Heart left ventricle (tissue), 16 donors: ENCODE measurements around the gene ITSN1. TPM values are rescaled to one million over a fixed set of nuclear protein-coding genes. Genes with fewer than 3 reads are reported as not detected.

Experiments
- ATAC-seq, 4 donors: fragments of 200-7000 bp; cut with Tn5 transposase; one replicate each; pipeline ENCODE4 v1.9.1; 2020 to 2022; ENCODE audit warnings: moderate library complexity in 4 of 4, mild to moderate bottlenecking in 3 of 4, moderate number of reproducible peaks in 1 of 4
- DNase-seq, 5 donors: peaks; one replicate each; pipeline ENCODE4 v3.0.0-alpha.2; 2020
- H3K27ac ChIP-seq, 12 donors: fragments of 200-600 bp; sonication (generic) in 4 of 12; one replicate each; pipeline versions ENCODE4 v1.5.0 to v1.8.0; 2016 to 2022; ENCODE audit warnings: mild to moderate bottlenecking in 2 of 12
- H3K27me3 ChIP-seq, 9 donors: fragments of 200-600 bp; sonication (generic) in 2 of 9; one replicate each; pipeline versions ENCODE4 v1.5.1 to v1.8.0; 2016 to 2022; ENCODE audit warnings: mild to moderate bottlenecking in 3 of 9
- H3K36me3 ChIP-seq, 9 donors: fragments of 200-600 bp; sonication (generic) in 2 of 9; one replicate each; pipeline versions ENCODE4 v1.5.0 to v1.8.0; 2018 to 2022; ENCODE audit warnings: mild to moderate bottlenecking in 2 of 9
- H3K4me1 ChIP-seq, 12 donors: fragments of 200-600 bp; sonication (generic) in 4 of 12; one replicate each; pipeline versions ENCODE4 v1.5.0 to v1.8.0; 2016 to 2022; ENCODE audit warnings: mild to moderate bottlenecking in 3 of 12
- H3K4me3 ChIP-seq, 12 donors: fragments of 200-600 bp; sonication (generic) in 4 of 12; one replicate each; pipeline versions ENCODE4 v1.5.0 to v1.8.0; 2017 to 2022; ENCODE audit warnings: mild to moderate bottlenecking in 9 of 12, moderate library complexity in 4 of 12
- H3K9me3 ChIP-seq, 12 donors: fragments of 200-600 bp; sonication (generic) in 4 of 12; one replicate each; pipeline versions ENCODE4 v1.5.0 to v1.8.0; 2016 to 2022; ENCODE audit warnings: mild to moderate bottlenecking in 1 of 12
- CTCF ChIP-seq, 12 donors: fragments of 200-600 bp; sonication (generic) in 4 of 12; IDR thresholded peaks; one replicate each; pipeline versions ENCODE4 v1.5.0 to v1.8.0; 2018 to 2022; ENCODE audit warnings: antibody characterized with exemption in 12 of 12, mild to moderate bottlenecking in 5 of 12
- POLR2A ChIP-seq, 2 donors: fragments of 450-650 bp; IDR thresholded peaks; one replicate each; pipeline ENCODE4 v1.6.1; 2017; ENCODE audit warnings: antibody characterized with exemption in 2 of 2, mild to moderate bottlenecking in 2 of 2, moderate library complexity in 2 of 2
- WGBS, 4 donors: extraction: QIAGEN DNeasy Blood & Tissue Kit in 2 of 4; methylation state at CpG; one replicate each; pipeline versions ENCODE4 v1.1.5 to v1.1.7; 2013 to 2018; 5-methylcytosine and 5-hydroxymethylcytosine counted together
- intact Hi-C, 10 donors: fragments of 100-400 bp; cut with DNase I; formaldehyde crosslinking; loops; one replicate each; pipeline versions ENCODE4 v1.11.1 to v1.14.2; 2022
- polyA plus RNA-seq, 2 donors: library from polyadenylated mRNA; stranded (reverse); fragments of 200-250 nt; gene quantifications; one replicate each; pipeline ENCODE4 v1.2.3, GENCODE V29; 2013
- total RNA-seq, 9 donors: library from RNA; depleted of rRNA in 2 of 9; stranded (reverse); fragments of >200 nt in 2 of 9; fragmentation: NEBNext Ultra II Directional in 3 of 9; extraction: Animal tissue kit (Norgen Biotek cat#: 25700) in 3 of 9; gene quantifications; one replicate each; pipeline versions ENCODE4 v1.1.0 to v1.2.4, GENCODE V29; 2016 to 2023
- donor health status: ischemic (EF 13 %, LVEDD 7.1; RV severe dilation, severe dysfunction).
- donor health status: healthy with polysubstance abuse.
- donor health status: DM: no; HTN: yes; CAD: no.
- donor health status: DM: no; HTN: no; CAD: no.
- donor health status: ischemic (EF 25% LVEDD 6.9; RV normal size, moderate dysfunction).
- donor health status: ischemic (EF 25% LVEDD 5.7; RV mildly dilated, moderate dysfunction).
- donor health status: healthy.
- donor health status: DM: yes; HTN: yes; CAD: no.
- donor health status: ischemic (EF 35%, LVEDD 5.7; RV mildly dilated, moderate dysfunction).
- donor health status: nonischemic (EF 11% LVEDD 7.7; RV severe dilation, severe dysfunction).
- donor health status: DM: yes; HTN: yes; CAD: no.
- donor health status: PGD.
- donor health status: ischemic (EF 29% LVEDD 5.4; RV normal size, mild dysfunction).
- donor health status: nonischemic (EF 23%, LVEDD 6.1; RV moderate dilation, normal function).

The ITSN1 gene
- total and polyA plus RNA-seq, 11 donors, result 17.2 to 51.5 (median 34.0) TPM

GRCh38 chr21:33849834-33850233 is 207.5 kb downstream of the ITSN1 start:
- H3K27ac ChIP-seq, result no peak overlapping the region
- peaks cover 0 to 3% (median 0%) of the 10 kb centered on the region in 12 donors for H3K4me1 ChIP-seq
- H3K9me3 ChIP-seq, result peaks cover 0 to 9% (median 0%) of the 10 kb centered on the region in 12 donors
- DNase-seq (no peak), ATAC-seq (no peak)
- no peaks in the 10 kb centered on the region for H3K36me3 ChIP-seq
- no peaks in the 10 kb centered on the region for H3K27me3 ChIP-seq
- intact Hi-C loops, result no loop called here
- H3K4me3 ChIP-seq, result no peak overlapping the region
- TF ChIP-seq CTCF (IDR thresholded peaks at IDR 0.05), result no peak
- TF ChIP-seq POLR2A (IDR thresholded peaks at IDR 0.05), result no peak

GRCh38 chr21:33850401-33850800 is 208.1 kb downstream of the ITSN1 start:
- WGBS, 4 donors, result 87 to 94% (median 91%) methylated on average over 10 to 11 of the region's 11 CpGs
- H3K36me3 ChIP-seq, result no peaks in the 10 kb centered on the region
- ATAC-seq, result no peak
- no peaks in the 10 kb centered on the region for H3K27me3 ChIP-seq
- H3K4me3 ChIP-seq, result no peak overlapping the region
- H3K4me1 ChIP-seq, result peaks cover 0 to 7% (median 0%) of the 10 kb centered on the region in 12 donors
- DNase-seq, result peak in 1 of 5 donors; percentile 37
- no peak for TF ChIP-seq CTCF (IDR thresholded peaks at IDR 0.05)
- no peak for TF ChIP-seq POLR2A (IDR thresholded peaks at IDR 0.05)
- H3K9me3 ChIP-seq, result peaks cover 0 to 9% (median 0%) of the 10 kb centered on the region in 12 donors
- intact Hi-C loops, result no loop called here
- H3K27ac ChIP-seq, result no peak overlapping the region

DNA sequence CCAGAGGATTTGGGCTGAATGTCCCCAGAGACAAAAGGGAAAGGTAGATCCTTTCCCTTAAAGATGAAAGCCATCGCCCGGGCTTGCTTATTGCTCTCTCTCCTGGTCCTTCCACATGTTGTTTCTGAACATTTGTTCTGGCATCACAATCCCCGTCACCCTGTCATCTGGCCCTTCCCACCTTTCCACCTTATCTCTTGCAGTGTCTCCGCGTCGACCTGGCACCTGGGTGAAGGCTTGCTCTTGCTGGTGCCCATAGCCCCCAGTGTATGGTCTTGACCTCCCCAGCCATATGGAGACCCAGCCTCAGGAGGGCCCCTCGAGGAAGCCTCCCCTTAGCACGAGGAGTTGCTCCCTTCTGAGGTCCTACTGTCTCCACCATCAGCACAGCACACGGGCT is 208.7 kb downstream of the ITSN1 start:
- Histone ChIP-seq H3K9me3 (peaks cover 0 to 7% (median 0%) of the 10 kb centered on the region in 12 donors), H3K27me3 (no peaks in the 10 kb centered on the region), H3K4me3 (no peak overlapping the region), H3K27ac (no peak overlapping the region), H3K4me1 (peaks cover 0 to 7% (median 0%) of the 10 kb centered on the region in 12 donors), H3K36me3 (no peaks in the 10 kb centered on the region)
- 88 to 90% (median 89%) methylated on average over 9 of the region's 9 CpGs for WGBS, 4 donors
- TF ChIP-seq CTCF (IDR thresholded peaks at IDR 0.05) (no peak), POLR2A (IDR thresholded peaks at IDR 0.05) (no peak)
- ATAC-seq (no peak), DNase-seq (no peak)
- intact Hi-C loops, result no loop called here

DNA sequence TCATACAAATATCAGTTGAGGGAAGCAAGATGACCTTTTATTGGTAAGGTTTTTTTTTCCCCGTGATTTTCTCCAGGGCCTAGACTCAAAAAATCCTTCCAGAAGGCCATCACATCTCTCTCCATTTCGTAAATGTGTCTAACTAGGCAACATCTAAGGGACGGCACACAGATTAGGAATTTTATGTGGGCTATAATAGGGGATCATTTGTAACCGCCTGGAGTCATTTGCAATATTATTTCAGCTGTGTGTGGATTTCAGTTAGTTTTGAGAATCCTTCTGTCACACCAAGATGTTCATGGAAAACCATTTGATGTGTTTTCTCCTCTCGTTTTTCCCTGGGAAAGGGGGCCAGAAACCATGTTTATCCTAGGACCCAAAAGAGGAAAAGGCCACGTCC is 210.2 kb downstream of the ITSN1 start:
- no peaks in the 10 kb centered on the region for H3K9me3 ChIP-seq
- H3K36me3 ChIP-seq, result no peaks in the 10 kb centered on the region
- H3K4me3 ChIP-seq, result no peak overlapping the region
- ATAC-seq, result no peak
- peaks cover 0 to 7% (median 0%) of the 10 kb centered on the region in 12 donors for H3K4me1 ChIP-seq
- no peaks in the 10 kb centered on the region for H3K27me3 ChIP-seq
- 73 to 84% (median 80%) methylated on average over 6 of the region's 6 CpGs for WGBS, 4 donors
- no peak for DNase-seq
- intact Hi-C loops, result no loop called here
- no peak for TF ChIP-seq CTCF (IDR thresholded peaks at IDR 0.05)
- no peak for TF ChIP-seq POLR2A (IDR thresholded peaks at IDR 0.05)
- H3K27ac ChIP-seq, result peak overlapping the region in 1 of 12 donors; percentile 10
